Stimulated activated CD4-positive, alpha-beta T cell treated with anti-CD3 and anti-CD28 coated beads, Interleukin-4, amount 100 ng/mL, for 4 hours (primary cell): ENCODE results near the gene CTNND2.

Source experiments
- DNase-seq, 2 experiments: peaks; one replicate each; pipeline ENCODE4 v3.0.0-alpha.2; 2020

The CTNND2 gene

GRCh38 chr5:11064763-11065450, 839.3 kb downstream of the CTNND2 start:
- no peak for DNase-seq

DNA sequence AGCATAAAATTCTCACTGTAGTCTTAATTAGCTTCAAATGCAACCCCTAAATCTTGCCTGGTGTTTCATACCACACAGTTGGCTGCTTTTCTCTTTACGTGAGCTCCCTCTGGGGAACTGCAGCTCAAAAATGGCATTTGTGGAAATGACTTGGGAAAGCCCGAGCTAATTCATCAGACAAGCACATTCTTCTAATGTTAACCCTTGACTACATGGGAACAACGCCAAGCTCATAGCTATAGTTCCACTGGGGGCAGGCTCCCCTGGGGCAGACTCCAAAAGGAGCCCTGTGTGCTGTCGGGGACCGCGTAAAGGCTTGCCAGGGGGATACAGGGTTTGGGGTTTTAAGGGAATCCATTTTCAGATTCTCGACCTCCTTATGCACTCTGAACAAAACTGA, 841.8 kb downstream of the CTNND2 start:
- no peak for DNase-seq

DNA sequence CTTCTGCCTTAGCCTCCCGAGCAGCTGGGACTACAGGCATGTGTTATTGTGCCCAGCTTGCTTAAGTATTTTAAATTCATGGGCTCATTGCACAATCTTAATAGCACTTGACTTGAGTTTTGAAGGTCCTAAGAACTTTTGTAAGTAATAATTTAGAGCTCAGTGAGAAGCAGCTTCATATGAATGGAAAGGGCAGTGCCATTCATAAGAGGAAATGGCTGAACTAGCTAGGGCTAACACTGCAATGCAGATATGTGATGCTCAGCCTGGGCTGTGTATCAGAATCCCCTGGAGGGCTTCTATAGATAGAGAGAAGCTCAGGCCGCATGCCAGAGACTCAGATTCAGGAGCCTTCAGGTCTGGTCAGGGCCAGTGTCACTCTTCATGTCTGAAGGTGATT, 847.7 kb downstream of the CTNND2 start:
- no peak for DNase-seq

GRCh38 chr5:11054014-11054413, 850.2 kb downstream of the CTNND2 start:
- DNase-seq: no peak

DNA sequence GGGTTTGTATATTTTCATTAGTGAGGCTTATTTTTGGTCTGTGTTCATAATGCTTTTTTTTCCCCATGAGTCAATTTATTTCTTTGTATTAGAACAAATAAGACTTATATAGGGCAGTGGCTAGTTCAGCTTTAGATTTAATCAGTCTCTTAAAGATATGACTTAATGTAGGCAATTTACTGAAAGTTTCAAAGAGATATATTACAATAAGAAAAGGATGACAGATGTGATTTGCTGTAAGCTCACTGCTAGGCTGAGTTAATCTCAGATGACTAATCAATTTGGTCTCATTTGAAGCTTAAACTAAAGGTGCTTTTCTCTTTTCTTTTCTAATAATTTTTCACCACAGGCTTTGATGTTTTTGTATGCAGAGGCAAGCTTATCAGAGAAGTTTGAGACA, 851.4 kb downstream of the CTNND2 start:
- no peak for DNase-seq

DNA sequence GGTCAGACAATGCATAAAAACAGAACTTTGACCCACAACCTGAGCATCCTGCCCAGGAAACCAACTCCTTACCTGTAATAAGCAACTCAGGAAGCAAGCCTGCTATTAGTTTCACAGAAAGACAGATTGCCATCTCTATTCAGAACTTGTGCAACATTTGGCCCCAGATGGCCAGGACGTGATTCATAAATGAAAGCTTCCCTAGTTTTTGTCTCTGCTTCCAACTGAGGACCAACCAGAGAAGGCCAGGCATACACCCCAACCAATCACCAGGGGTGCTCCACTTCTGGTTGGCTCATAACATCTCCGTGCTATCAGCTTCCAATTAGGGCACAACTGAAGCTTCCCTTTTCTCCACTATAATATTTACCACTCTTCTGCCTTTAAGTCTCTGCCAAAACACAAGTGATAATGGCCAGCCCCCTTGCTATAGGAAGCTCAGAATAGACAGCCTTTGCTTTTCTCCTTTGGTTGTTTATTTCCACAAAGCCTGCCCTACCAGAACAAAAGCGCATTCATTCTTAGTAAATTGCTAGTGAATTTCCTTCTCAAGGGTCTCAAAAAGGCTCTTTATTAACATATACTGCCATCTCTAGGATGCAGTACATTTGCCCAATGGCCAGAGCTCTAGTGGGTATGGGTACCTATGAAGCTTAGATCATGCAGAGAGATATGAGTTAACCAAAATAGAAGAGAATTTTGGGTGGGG, 853.5 kb downstream of the CTNND2 start:
- DNase-seq: no peak

DNA sequence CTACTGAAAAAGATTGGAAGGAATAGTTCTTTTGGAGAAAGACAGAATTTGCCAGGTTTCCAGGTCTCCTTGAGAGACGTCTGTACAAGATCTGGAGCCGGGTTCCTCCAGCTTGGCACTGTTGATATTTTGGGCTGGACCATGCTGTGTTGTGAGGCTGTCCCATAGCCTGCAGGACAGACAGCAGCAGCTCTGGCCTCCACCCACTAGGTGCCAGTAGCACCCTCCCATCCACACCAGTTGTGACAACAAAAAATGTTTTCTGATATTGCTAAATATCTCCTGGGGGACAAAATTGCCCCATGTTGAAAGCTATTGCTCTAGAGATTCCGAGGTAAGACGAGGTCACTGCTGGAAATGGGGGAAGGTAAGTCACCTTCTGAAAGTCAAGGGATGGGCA, 855.5 kb downstream of the CTNND2 start:
- no peak for DNase-seq

- DNase-seq: no peak
Observed at GRCh38 chr5:11047625-11048024, 856.6 kb downstream of the CTNND2 start.

- DNase-seq: no peak
Observed at GRCh38 chr5:11047030-11047429, 857.2 kb downstream of the CTNND2 start.

DNA sequence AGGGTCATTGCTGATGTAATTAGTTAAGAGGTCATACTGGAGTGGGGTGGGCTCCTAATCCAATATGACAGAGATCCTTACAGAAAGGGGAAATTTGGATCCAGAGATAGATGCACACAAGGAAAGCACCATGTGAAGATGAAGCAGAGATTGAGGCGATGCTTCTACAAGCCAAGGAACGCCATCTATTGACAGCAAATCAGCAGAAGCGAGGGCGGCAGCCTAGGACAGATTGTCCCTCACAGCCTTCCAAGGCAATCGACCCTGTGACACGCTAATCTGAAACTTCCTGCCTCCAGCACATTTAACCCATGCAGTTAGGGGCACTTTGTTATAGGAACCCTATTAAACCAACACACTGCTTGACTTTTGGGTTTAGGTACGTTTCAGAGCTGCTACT, 858.1 kb downstream of the CTNND2 start:
- no peak for DNase-seq

GRCh38 chr5:11045411-11045810, 858.8 kb downstream of the CTNND2 start:
- DNase-seq: no peak

DNA sequence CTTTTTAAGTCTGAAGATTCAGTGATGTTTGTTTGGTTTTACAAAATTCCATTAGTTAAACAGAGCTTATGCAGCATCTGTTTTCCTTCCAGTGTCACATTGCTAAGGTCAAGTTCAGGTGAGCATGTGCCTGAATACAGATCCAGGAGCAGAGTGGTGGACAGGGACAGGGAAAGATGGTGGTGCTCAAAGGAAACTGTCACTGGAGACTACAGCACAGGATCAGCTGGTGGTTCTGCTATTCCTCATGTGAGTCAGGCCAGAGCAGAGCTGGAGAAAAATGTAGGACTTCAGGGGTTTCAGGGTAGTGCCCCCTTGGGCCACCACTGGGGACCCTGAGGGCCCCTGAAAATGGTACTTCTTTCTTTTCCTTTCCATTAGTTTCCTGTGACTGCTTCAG, 859.7 kb downstream of the CTNND2 start:
- no peak for DNase-seq

GRCh38 chr5:11043881-11044280, 860.4 kb downstream of the CTNND2 start:
- DNase-seq: no peak

DNA sequence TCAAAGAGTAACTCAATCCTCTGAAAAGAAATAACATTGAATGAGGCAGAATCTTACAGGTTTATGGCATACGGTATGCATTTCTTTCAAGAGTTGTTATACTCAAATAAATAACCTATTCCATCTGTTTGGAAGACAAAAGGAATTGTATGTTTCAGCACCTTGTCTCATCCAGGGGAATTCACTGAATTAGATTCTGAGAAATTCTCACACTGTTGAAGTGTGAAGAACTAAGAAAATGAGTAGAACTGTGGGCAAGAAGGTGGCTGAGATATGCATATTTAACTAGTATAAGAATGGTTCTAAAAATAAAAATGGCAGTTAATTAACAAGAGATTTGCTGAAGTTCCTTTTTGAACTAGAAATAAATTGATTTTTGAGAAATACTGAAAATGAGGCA, 863.9 kb downstream of the CTNND2 start:
- no peak for DNase-seq

DNA sequence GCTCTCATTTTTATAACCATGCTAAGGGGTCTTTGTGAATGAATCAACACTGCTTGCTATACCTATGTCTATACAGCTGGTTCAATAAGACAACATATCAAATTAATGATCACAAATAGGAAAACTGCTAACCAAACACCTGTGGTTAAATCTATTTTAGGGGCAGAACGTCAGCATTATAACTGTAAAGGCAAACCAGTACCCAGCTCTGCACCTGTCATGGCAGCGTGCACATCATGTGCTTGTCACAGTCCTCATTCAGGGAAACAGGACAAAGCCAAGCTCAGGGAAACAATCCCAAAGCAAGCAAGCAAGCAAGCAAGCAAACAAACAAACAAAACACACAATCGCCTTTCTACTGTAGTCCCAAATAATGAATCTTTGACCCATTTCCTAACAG, 865.5 kb downstream of the CTNND2 start:
- no peak for DNase-seq

- no peak for DNase-seq
Observed at GRCh38 chr5:11037941-11038340, 866.3 kb downstream of the CTNND2 start.

GRCh38 chr5:11037080-11037479, 867.2 kb downstream of the CTNND2 start:
- DNase-seq: no peak

- no peak for DNase-seq
Observed at GRCh38 chr5:11030671-11031070, 873.6 kb downstream of the CTNND2 start.

DNA sequence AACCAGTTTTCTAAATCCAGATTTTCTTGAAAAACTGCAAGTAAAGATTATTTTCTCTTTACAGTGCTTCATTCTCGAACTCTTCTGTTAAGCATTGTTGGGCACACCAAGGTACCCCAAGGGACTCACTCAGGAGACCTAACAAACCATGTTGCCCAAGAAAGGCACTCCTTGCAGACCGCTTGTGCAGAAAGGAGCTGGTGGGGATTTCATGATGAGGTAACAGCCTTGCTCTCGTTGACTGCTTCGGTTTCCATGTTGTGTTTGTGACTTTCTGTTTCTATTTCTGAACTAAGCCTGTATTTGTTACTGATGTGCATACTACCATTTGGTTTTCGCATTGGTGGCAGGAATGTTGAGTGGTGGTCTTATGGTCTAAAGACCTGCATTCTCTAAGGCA, 876.6 kb downstream of the CTNND2 start:
- DNase-seq: no peak

- DNase-seq: no peak
Observed at GRCh38 chr5:11026543-11026942, 877.7 kb downstream of the CTNND2 start.

DNA sequence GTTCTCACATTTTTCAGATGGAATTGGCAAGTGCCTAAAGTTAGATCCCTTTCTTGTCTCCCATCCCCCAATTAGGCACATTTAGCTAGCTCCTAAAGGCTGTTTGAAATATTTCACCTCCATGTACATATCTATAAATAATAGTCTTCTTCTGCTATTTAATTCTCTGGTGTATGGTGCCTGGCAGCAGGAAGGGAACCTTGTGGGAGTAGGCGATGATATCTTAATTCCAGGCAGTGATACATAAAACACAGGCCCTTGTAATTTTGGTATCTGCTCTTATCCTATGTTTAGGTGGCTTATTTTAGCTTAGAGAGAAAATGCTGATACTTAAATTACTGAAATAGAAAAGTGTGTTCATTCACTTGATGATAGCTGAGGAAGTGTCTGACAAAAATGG, 880.3 kb downstream of the CTNND2 start:
- no peak for DNase-seq

- no peak for DNase-seq
Observed at GRCh38 chr5:11013793-11014192, 890.5 kb downstream of the CTNND2 start.

- no peak for DNase-seq
Observed at GRCh38 chr5:11012295-11012694, 892.0 kb downstream of the CTNND2 start.

- DNase-seq: no peak
Observed at GRCh38 chr5:11010429-11011210, 893.6 kb downstream of the CTNND2 start.
